Vagina (tissue), 2 donors: ENCODE data around the gene SHE.
A peak's percentile ranks its signal among the peaks of the same experiment; 100 is the strongest.

ENCODE experiments used
- CTCF ChIP-seq, 3 experiments: fragments of 450-650 bp in 2 of 3; fragments of 200-600 bp in 1 of 3; sonication (generic) in 1 of 3; IDR thresholded peaks; one replicate each; pipeline ENCODE4 v1.5.1; 2017 to 2019; ENCODE audit warnings: antibody characterized with exemption in 3 of 3, mild to moderate bottlenecking in 2 of 3, moderate library complexity in 2 of 3
- POLR2A ChIP-seq, 2 donors: fragments of 450-650 bp; IDR thresholded peaks; one replicate each; pipeline ENCODE4 v1.6.1; 2017; ENCODE audit warnings: antibody characterized with exemption in 2 of 2, mild to moderate bottlenecking in 2 of 2, moderate library complexity in 2 of 2
- POLR2AphosphoS5 ChIP-seq, 2 donors: sonication (generic); formaldehyde crosslinking; IDR thresholded peaks; one replicate each; pipeline ENCODE4 v1.9.0; 2017; ENCODE audit warnings: antibody characterized with exemption in 2 of 2, mild to moderate bottlenecking in 2 of 2, low read depth in 1 of 2; ENCODE audit not compliant: insufficient read depth in 1 of 2

GRCh38 chr1:154502066-154502743 lies at the start of gene SHE, which contains the start of gene TDRD10:
- TF ChIP-seq POLR2AphosphoS5 (IDR thresholded peaks at IDR 0.05; ENCODE audit: insufficient read depth in 1 of 2, low read depth in 1 of 2) (peak in 1 of 2 donors; percentile 2), CTCF (IDR thresholded peaks at IDR 0.05) (no peak), POLR2A (IDR thresholded peaks at IDR 0.05) (no peak)
